ENCODE results near the gene USP36. TPM values are rescaled to one million over a fixed set of nuclear protein-coding genes. Genes with fewer than 3 reads are reported as not detected.

Gene USP36
- total RNA-seq, 2 donors from 2014 or later, result 57.1 to 62.5 TPM

- Mint-ChIP-seq H3K36me3 (ENCODE audit: low read depth) (peaks cover 57% of the 10 kb centered on the region), H3K27me3 (ENCODE audit: insufficient read depth) (no peaks in the 10 kb centered on the region), H3K9me3 (no peaks in the 10 kb centered on the region), H3K27ac (peak overlapping the region; percentile 29), H3K4me3 (no peak overlapping the region), H3K4me1 (no peaks in the 10 kb centered on the region)
- Histone ChIP-seq H3K4me3 (ENCODE audit: low read length) (no peak overlapping the region), H3K27me3 (ENCODE audit: control insufficient read depth, insufficient read depth, low read length, poor library complexity, severe bottlenecking) (no peaks in the 10 kb centered on the region), H3K36me3 (ENCODE audit: control insufficient read depth, insufficient read depth, low read length) (peaks cover 45% of the 10 kb centered on the region), H3K9ac (ENCODE audit: extremely low read depth, low read length, poor library complexity, severe bottlenecking) (no peak overlapping the region), H3K27ac (ENCODE audit: low read depth, low read length) (no peak overlapping the region), H3K9me3 (ENCODE audit: control insufficient read depth, low read length) (no peaks in the 10 kb centered on the region), H3K4me1 (ENCODE audit: control insufficient read depth, insufficient read depth, low read length) (no peaks in the 10 kb centered on the region)
- DNase-seq, result no peak
- no peak for TF ChIP-seq CTCF (conservative IDR thresholded peaks at IDR 0.05)
- 75 to 87% methylated on average over 4 to 6 of the region's 6 CpGs for WGBS, 2 experiments (ENCODE audit: insufficient coverage in 1 of 2, insufficient read length in 1 of 2)
Observed at GRCh38 chr17:78793968-78794367, 46.6 kb downstream of the USP36 start.

GRCh38 chr17:78793415-78793814 is 47.2 kb downstream of the USP36 start:
- Histone ChIP-seq H3K27ac (ENCODE audit: low read depth, low read length) (no peak overlapping the region), H3K36me3 (ENCODE audit: control insufficient read depth, insufficient read depth, low read length) (peaks cover 43% of the 10 kb centered on the region), H3K4me3 (ENCODE audit: low read length) (no peak overlapping the region), H3K9ac (ENCODE audit: extremely low read depth, low read length, poor library complexity, severe bottlenecking) (no peak overlapping the region), H3K4me1 (ENCODE audit: control insufficient read depth, insufficient read depth, low read length) (no peaks in the 10 kb centered on the region), H3K27me3 (ENCODE audit: control insufficient read depth, insufficient read depth, low read length, poor library complexity, severe bottlenecking) (no peaks in the 10 kb centered on the region), H3K9me3 (ENCODE audit: control insufficient read depth, low read length) (no peaks in the 10 kb centered on the region)
- Mint-ChIP-seq H3K9me3 (no peaks in the 10 kb centered on the region), H3K27me3 (ENCODE audit: insufficient read depth) (no peaks in the 10 kb centered on the region), H3K4me3 (no peak overlapping the region), H3K36me3 (ENCODE audit: low read depth) (peaks cover 51% of the 10 kb centered on the region), H3K4me1 (no peaks in the 10 kb centered on the region), H3K27ac (peak overlapping the region; percentile 29)
- 89 to 92% methylated on average over 9 to 10 of the region's 10 CpGs for WGBS, 2 experiments (ENCODE audit: insufficient coverage in 1 of 2, insufficient read length in 1 of 2)
- TF ChIP-seq CTCF (conservative IDR thresholded peaks at IDR 0.05), result no peak
- DNase-seq, result no peak

- Mint-ChIP-seq H3K36me3 (ENCODE audit: low read depth) (peaks cover 42% of the 10 kb centered on the region), H3K9me3 (no peaks in the 10 kb centered on the region), H3K4me1 (no peaks in the 10 kb centered on the region), H3K27ac (peak overlapping the region; percentile 2), H3K4me3 (no peak overlapping the region), H3K27me3 (ENCODE audit: insufficient read depth) (no peaks in the 10 kb centered on the region)
- no peak for DNase-seq
- Histone ChIP-seq H3K27ac (ENCODE audit: low read depth, low read length) (no peak overlapping the region), H3K9ac (ENCODE audit: extremely low read depth, low read length, poor library complexity, severe bottlenecking) (no peak overlapping the region), H3K4me1 (ENCODE audit: control insufficient read depth, insufficient read depth, low read length) (no peaks in the 10 kb centered on the region), H3K27me3 (ENCODE audit: control insufficient read depth, insufficient read depth, low read length, poor library complexity, severe bottlenecking) (no peaks in the 10 kb centered on the region), H3K9me3 (ENCODE audit: control insufficient read depth, low read length) (no peaks in the 10 kb centered on the region), H3K4me3 (ENCODE audit: low read length) (no peak overlapping the region), H3K36me3 (ENCODE audit: control insufficient read depth, insufficient read depth, low read length) (peaks cover 29% of the 10 kb centered on the region)
- TF ChIP-seq CTCF (conservative IDR thresholded peaks at IDR 0.05), result no peak
- 92 to 94% methylated on average over 5 to 11 of the region's 11 CpGs for WGBS, 2 experiments (ENCODE audit: insufficient coverage in 1 of 2, insufficient read length in 1 of 2)
Observed at GRCh38 chr17:78791840-78792709, 48.5 kb downstream of the USP36 start.
